Measurements from ENCODE around the gene GEMIN7.
"Not testable (repeated sequence)": the region's sequence is repeated elsewhere in the genome, so short reads cannot be mapped to it uniquely, and the experiment has no call there.

GEMIN7 gene

DNA sequence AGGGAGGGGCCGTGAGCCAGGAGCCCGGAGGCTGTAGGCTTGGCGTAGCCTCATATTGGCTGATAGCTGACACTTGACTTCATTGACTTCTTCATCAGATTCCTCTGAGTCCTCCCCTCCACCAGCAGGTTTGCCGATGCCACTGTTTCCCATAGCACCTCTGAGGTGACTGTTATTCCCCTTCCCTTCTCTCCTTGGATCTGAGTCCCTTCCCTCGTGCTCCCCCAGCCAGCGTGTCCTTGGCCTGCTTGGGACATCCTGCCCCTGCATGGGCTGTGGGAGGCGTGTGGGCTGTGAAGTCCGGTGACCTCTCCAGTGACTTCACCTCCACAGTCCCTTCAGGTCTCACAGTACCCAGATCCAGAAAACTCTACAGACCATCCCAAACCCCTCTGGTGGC lies 22.7 kb downstream of the GEMIN7 start:
- Mint-ChIP-seq H3K9me3 (no peaks in the 10 kb centered on the region), H3K4me3 (no peak overlapping the region), H3K4me1 (ENCODE audit: low read depth) (peaks cover 24% of the 10 kb centered on the region), H3K27ac (no peak overlapping the region), H3K36me3 (ENCODE audit: low read depth) (peaks cover 3% of the 10 kb centered on the region), H3K27me3 (ENCODE audit: low read depth) (no peaks in the 10 kb centered on the region)

- H3K27me3 Mint-ChIP-seq (ENCODE audit: low read depth), result no peaks in the 10 kb centered on the region
- no peaks in the 10 kb centered on the region for H3K9me3 Mint-ChIP-seq
- H3K4me3 Mint-ChIP-seq, result no peak overlapping the region
- peaks cover 2% of the 10 kb centered on the region for H3K36me3 Mint-ChIP-seq (ENCODE audit: low read depth)
- no peak overlapping the region for H3K27ac Mint-ChIP-seq
- H3K4me1 Mint-ChIP-seq (ENCODE audit: low read depth), result peaks cover 21% of the 10 kb centered on the region
Measured at GRCh38 chr19:45102481-45102880, 23.4 kb downstream of the GEMIN7 start.

DNA sequence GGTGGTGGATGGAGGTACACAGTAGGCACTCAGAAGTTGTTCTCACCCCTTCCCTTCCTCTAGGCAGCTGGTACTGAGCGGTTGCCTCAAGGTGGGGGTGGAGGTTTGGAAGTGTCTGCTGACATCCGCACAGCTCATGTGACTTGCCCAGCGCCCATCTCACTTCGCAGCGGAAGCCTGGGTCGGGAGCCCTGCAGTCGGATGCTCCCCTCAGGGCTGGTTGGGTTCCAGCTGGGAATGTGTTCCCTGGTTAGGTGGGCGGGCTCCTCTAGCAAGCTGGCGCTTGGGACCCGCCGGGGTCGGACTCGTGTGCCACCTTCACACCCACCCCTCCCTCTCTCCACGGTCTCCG lies 24.1 kb downstream of the GEMIN7 start:
- Mint-ChIP-seq H3K27me3 (ENCODE audit: low read depth) (no peaks in the 10 kb centered on the region), H3K27ac (no peak overlapping the region), H3K4me1 (ENCODE audit: low read depth) (peaks cover 18% of the 10 kb centered on the region), H3K36me3 (ENCODE audit: low read depth) (peaks cover 2% of the 10 kb centered on the region), H3K9me3 (no peaks in the 10 kb centered on the region), H3K4me3 (no peak overlapping the region)

DNA sequence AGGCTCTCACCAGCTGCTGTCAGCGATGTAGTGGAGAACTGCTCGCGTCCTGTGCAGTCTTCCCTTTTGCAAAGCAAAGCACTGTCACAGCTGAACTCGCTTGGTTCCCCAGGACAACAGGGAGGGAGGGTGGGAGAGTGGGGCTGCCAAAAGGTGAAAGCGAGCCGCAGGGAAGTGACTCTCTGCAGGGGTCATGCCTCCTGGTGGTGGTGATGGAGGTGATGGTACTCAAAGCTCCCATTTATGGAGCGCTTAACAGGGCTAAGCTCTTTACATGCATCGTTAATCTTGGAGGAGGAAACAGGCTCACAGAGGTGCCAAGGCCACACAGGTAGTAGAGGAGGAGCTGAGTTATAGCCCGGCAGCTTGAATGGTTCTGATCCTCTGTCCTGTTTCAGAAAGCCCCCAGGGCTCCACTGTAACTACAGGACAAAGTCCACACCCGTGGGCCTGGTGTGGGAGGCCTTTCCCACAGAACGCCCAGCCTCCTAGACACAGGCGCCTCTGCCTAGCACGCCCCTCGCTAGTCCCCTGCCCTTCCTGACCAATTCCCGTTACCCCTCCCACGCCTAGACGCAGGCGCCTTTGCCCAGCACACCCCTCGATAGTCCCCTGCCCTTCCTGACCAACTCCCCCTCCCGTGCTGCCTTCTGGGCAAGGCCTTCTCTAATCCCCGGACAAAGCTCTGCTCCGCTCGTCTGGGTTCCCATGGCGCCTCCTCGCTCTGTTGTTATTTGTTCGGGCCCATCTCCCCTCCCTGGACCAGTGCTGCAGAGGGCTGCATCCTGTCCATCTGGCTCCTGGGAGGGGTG lies 24.7 kb downstream of the GEMIN7 start:
- Mint-ChIP-seq H3K4me1 (ENCODE audit: low read depth) (peaks cover 18% of the 10 kb centered on the region), H3K9me3 (no peaks in the 10 kb centered on the region), H3K27ac (peak overlapping the region; percentile 57), H3K4me3 (no peak overlapping the region), H3K36me3 (ENCODE audit: low read depth) (peaks cover 2% of the 10 kb centered on the region), H3K27me3 (ENCODE audit: low read depth) (no peaks in the 10 kb centered on the region)

- Mint-ChIP-seq H3K4me1 (ENCODE audit: low read depth) (peaks cover 22% of the 10 kb centered on the region), H3K27me3 (ENCODE audit: low read depth) (no peaks in the 10 kb centered on the region), H3K27ac (no peak overlapping the region), H3K4me3 (peak overlapping the region; percentile 21), H3K36me3 (ENCODE audit: low read depth) (no peaks in the 10 kb centered on the region), H3K9me3 (no peaks in the 10 kb centered on the region)
Measured at GRCh38 chr19:45104658-45105349, 25.7 kb downstream of the GEMIN7 start.

DNA sequence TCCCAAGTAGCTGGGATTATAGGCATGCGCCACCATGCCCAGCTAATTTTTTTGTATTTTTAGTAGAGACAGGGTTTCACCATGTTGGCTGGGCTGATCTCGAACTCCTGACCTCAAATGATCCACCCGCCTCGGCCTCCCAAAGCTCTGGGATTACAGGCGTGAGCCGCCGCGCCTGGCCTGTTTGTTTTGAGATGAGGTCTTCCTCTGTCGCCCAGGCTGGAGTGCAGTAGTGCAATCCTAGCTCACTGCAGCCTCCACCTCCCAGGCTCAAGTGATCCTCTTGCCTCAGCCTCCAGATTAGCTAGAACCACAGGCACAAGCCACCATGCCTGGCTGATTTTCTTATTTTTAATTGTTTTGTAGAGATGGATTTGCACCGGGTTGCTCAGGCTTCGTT lies 27.3 kb downstream of the GEMIN7 start:
- peaks cover 24% of the 10 kb centered on the region for H3K4me1 Mint-ChIP-seq (ENCODE audit: low read depth)

DNA sequence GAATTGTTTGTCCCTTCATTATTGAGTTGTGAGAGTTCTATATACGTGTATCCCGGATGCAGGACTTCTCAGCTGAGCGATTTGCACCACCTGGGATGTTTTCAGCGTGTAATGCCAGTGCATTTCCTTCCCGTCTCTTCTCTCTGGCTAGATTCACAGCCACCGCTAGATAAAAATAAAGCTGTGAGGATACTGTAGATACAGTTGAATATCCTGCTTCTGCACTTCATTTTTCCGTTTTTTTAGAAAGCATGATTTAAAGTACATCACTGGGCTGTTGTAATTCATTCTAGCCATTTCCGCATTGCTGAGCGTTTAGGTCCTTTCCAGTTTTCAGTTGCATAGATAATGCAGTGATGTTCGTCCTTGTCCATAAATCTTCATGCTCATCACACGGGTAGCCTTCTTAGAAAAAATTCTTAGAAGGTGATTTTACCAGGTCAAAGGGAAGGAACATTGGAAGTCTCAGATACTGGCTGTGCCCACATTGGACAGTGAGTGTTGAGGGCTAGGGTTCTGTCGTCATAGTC lies 28.6 kb downstream of the GEMIN7 start:
- Mint-ChIP-seq H3K9me3 (no peaks in the 10 kb centered on the region), H3K4me3 (no peak overlapping the region), H3K27ac (no peak overlapping the region), H3K36me3 (ENCODE audit: low read depth) (no peaks in the 10 kb centered on the region), H3K4me1 (ENCODE audit: low read depth) (peaks cover 24% of the 10 kb centered on the region), H3K27me3 (ENCODE audit: low read depth) (no peaks in the 10 kb centered on the region)

More for the DNA sequence above, 27.3 kb downstream of the GEMIN7 start:
- not testable (repeated sequence) for H3K4me3 Mint-ChIP-seq; H3K27me3 Mint-ChIP-seq (ENCODE audit: low read depth); H3K27ac Mint-ChIP-seq; H3K36me3 Mint-ChIP-seq (ENCODE audit: low read depth); H3K9me3 Mint-ChIP-seq

DNA sequence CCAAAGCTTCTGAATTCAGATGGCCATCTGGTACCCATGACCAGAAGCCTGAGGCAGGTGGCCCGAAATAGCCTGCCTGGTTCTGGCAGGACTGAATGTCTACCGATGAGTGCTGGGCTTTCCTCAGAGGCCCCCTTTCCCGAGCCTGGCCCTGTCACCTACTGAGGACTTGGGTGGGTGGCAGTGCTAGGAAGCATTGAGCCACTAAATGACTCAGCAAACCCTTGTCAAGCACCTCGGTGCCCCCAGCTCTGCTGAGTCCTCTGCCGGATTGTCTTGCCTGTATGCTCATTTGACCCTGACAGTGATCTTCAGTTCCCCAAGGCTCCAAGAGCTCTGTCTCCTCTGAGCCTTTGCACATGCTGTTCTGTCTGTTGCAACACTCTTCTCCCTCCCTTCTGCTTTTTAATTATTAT lies 31.8 kb downstream of the GEMIN7 start:
- H3K4me1 Mint-ChIP-seq (ENCODE audit: low read depth), result peaks cover 12% of the 10 kb centered on the region
- no peaks in the 10 kb centered on the region for H3K36me3 Mint-ChIP-seq (ENCODE audit: low read depth)
- H3K9me3 Mint-ChIP-seq, result no peaks in the 10 kb centered on the region
- no peak overlapping the region for H3K4me3 Mint-ChIP-seq
- no peaks in the 10 kb centered on the region for H3K27me3 Mint-ChIP-seq (ENCODE audit: low read depth)
- H3K27ac Mint-ChIP-seq, result no peak overlapping the region

GRCh38 chr19:45112111-45112827 lies 33.2 kb downstream of the GEMIN7 start:
- H3K36me3 Mint-ChIP-seq (ENCODE audit: low read depth), result no peaks in the 10 kb centered on the region
- no peaks in the 10 kb centered on the region for H3K9me3 Mint-ChIP-seq
- H3K27me3 Mint-ChIP-seq (ENCODE audit: low read depth), result no peaks in the 10 kb centered on the region
- H3K4me3 Mint-ChIP-seq, result no peak overlapping the region
- peaks cover 20% of the 10 kb centered on the region for H3K4me1 Mint-ChIP-seq (ENCODE audit: low read depth)
- H3K27ac Mint-ChIP-seq, result no peak overlapping the region

DNA sequence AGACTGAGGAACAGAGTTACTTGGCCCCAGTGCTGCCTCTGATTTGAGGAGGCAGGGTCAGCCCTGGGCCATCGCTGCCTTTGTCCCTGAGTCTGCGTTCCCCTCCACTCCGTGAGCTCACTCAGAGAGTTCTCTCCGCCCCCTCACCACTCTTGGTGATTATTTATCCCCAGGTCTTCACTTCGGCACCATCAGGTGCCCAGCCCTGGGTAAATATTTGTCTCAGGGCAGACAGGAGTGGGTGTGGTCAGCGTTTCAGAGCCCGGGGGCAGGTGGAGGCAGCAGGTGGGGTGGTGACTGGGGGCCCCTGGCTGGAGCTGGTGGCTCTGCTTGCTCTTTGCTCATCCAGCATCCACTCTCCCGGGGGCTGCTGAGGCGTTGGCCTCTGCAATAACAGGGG lies 34.6 kb downstream of the GEMIN7 start:
- no peak overlapping the region for H3K4me3 Mint-ChIP-seq
- peaks cover 28% of the 10 kb centered on the region for H3K4me1 Mint-ChIP-seq (ENCODE audit: low read depth)

DNA sequence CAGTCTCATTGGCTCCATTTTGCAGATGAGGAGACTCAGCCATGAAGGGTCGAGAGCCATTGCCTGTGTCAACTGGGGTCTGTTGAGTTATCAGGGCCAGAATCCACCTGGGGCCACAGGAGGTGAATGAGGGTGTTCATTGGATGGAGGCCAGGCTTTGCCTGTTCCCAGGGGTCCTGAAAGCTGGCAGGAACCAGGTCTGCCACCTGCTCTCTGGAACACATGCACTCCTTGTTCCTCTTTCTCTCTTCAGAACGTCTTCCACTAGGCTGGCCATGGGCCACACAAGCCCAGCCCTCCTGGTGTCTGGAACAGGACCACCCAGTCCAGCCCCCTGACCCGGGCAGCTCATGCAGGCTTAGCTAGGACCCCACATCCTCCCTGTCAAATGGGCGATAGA lies 35.1 kb downstream of the GEMIN7 start:
- Mint-ChIP-seq H3K4me1 (ENCODE audit: low read depth) (peaks cover 29% of the 10 kb centered on the region), H3K4me3 (no peak overlapping the region), H3K9me3 (no peaks in the 10 kb centered on the region), H3K27ac (no peak overlapping the region), H3K27me3 (ENCODE audit: low read depth) (no peaks in the 10 kb centered on the region), H3K36me3 (ENCODE audit: low read depth) (no peaks in the 10 kb centered on the region)

More for the DNA sequence above, 34.6 kb downstream of the GEMIN7 start:
- no peaks in the 10 kb centered on the region for H3K27me3 Mint-ChIP-seq (ENCODE audit: low read depth)
- no peaks in the 10 kb centered on the region for H3K36me3 Mint-ChIP-seq (ENCODE audit: low read depth)
- H3K9me3 Mint-ChIP-seq, result no peaks in the 10 kb centered on the region
- no peak overlapping the region for H3K27ac Mint-ChIP-seq

DNA sequence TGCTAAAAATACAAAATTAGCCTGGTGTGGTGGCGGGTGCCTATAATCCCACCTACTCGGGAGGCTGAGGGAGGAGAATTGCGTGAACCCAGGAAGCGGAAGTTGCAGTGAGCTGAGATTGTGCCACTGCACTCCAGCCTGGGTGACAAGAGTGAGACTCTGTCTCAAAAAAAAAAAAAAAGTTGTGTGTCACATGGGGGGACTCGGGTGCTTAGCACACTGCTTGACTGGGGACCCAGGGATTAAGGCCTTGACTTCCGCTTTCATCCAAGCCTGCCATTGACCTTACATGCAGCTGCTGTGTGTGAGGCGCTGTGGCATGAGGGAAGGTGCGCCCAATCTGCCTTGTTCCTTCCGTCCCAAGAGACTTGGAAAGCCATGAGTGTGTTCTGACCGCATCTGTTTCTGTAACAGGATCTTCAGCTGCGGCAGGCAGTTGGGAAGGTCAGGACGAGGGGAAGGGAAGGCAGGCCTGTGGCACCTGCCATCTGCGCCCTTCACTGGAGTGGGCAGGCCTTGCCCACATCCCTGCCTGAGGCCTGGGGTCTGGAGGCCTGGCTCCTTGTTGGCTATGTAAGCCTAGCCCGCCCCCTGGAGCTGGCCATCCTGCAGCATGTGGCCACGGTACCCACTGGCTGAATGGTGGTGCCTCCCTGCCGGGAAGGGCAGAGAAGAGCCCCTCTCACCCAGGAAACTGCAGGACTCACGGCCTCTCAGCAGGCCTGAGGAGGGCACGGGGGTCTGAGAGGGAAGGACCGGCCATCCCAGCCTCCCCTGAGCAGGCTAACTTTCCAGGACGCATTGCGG lies 37.0 kb downstream of the GEMIN7 start:
- Mint-ChIP-seq H3K4me3 (no peak overlapping the region), H3K27me3 (ENCODE audit: low read depth) (no peaks in the 10 kb centered on the region), H3K9me3 (no peaks in the 10 kb centered on the region), H3K36me3 (ENCODE audit: low read depth) (no peaks in the 10 kb centered on the region), H3K4me1 (ENCODE audit: low read depth) (peaks cover 28% of the 10 kb centered on the region), H3K27ac (no peak overlapping the region)

GRCh38 chr19:45117167-45117594 lies 38.1 kb downstream of the GEMIN7 start:
- H3K4me3 Mint-ChIP-seq, result no peak overlapping the region

DNA sequence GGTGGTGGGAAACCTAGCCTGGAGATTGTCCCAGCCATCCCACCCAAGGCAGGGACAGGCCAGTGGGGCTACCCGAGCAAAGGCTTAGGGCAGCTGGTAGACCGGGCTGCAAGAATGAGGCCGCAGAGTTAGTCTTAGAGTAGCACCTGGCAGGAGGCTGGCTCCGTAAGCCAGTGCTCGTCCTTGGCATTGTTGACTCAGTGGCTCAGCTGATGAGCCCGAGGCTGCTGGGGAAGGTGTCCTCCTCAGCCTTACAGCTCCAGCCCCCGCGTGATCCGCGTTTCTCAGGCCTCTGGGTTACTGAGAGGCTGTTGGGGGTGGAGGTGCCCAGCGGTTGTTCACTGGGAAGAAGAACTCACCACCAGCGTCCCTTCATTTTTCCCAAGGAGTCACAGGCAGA lies 38.6 kb downstream of the GEMIN7 start:
- Mint-ChIP-seq H3K27ac (no peak overlapping the region), H3K4me3 (no peak overlapping the region), H3K4me1 (ENCODE audit: low read depth) (peaks cover 30% of the 10 kb centered on the region), H3K27me3 (ENCODE audit: low read depth) (no peaks in the 10 kb centered on the region), H3K36me3 (ENCODE audit: low read depth) (no peaks in the 10 kb centered on the region), H3K9me3 (no peaks in the 10 kb centered on the region)

More at GRCh38 chr19:45117167-45117594, 38.1 kb downstream of the GEMIN7 start:
- H3K4me1 Mint-ChIP-seq (ENCODE audit: low read depth), result peaks cover 30% of the 10 kb centered on the region
- no peaks in the 10 kb centered on the region for H3K36me3 Mint-ChIP-seq (ENCODE audit: low read depth)
- H3K9me3 Mint-ChIP-seq, result no peaks in the 10 kb centered on the region
- H3K27ac Mint-ChIP-seq, result peak overlapping the region; percentile 68
- H3K27me3 Mint-ChIP-seq (ENCODE audit: low read depth), result no peaks in the 10 kb centered on the region
